Measurements from ENCODE around the gene OXCT1. TPM values are rescaled to one million over a fixed set of nuclear protein-coding genes. Genes with fewer than 3 reads are reported as not detected.

The OXCT1 gene
- total RNA-seq, 1 donor from 2014 or later, result 39.9 TPM

GRCh38 chr5:41686191-41686590 is 184.0 kb downstream of the OXCT1 start:
- Histone ChIP-seq H4K20me1 (ENCODE audit: low read depth) (no peaks in the 10 kb centered on the region), H3K27me3 (no peaks in the 10 kb centered on the region), H3K27ac (no peak overlapping the region), H3F3A (ENCODE audit: low read depth) (no peaks in the 10 kb centered on the region), H3K79me2 (ENCODE audit: low read depth) (no peaks in the 10 kb centered on the region), H3K36me3 (no peaks in the 10 kb centered on the region), H3K4me3 (no peak overlapping the region), H3K4me1 (peaks cover 7% of the 10 kb centered on the region), H2AFZ (replicated peaks) (no peak overlapping the region), H3K4me2 (no peak overlapping the region), H3K9ac (no peak overlapping the region), H3K9me3 (ENCODE audit: low read depth) (no peaks in the 10 kb centered on the region)
- DNase-seq (ENCODE audit: low spot score), result no peak
- Mint-ChIP-seq H3K27me3 (ENCODE audit: insufficient read depth, low read depth) (peaks cover 2% of the 10 kb centered on the region), H3K4me1 (no peaks in the 10 kb centered on the region), H3K27ac (no peak overlapping the region), H3K36me3 (no peaks in the 10 kb centered on the region), H3K9me3 (no peaks in the 10 kb centered on the region), H3K4me3 (no peak overlapping the region)
- TF ChIP-seq EZH2 (IDR thresholded peaks at IDR 0.05) (no peak), EZH2phosphoT487 (IDR thresholded peaks at IDR 0.05) (no peak), CTCF (IDR thresholded peaks at IDR 0.05) (no peak)

GRCh38 chr5:41683181-41683580 is 187.0 kb downstream of the OXCT1 start:
- no peak overlapping the region for H3K4me3 Mint-ChIP-seq
- H3K27ac Mint-ChIP-seq, result no peak overlapping the region
- no peaks in the 10 kb centered on the region for H3K27me3 ChIP-seq
- no peak overlapping the region for H3K4me2 ChIP-seq
- no peak overlapping the region for H3K9ac ChIP-seq
- no peak overlapping the region for H2AFZ ChIP-seq (replicated peaks)
- H3F3A ChIP-seq (ENCODE audit: low read depth), result no peaks in the 10 kb centered on the region
- H3K9me3 Mint-ChIP-seq, result peaks cover 10% of the 10 kb centered on the region
- no peaks in the 10 kb centered on the region for H4K20me1 ChIP-seq (ENCODE audit: low read depth)
- no peaks in the 10 kb centered on the region for H3K79me2 ChIP-seq (ENCODE audit: low read depth)
- no peak overlapping the region for H3K27ac ChIP-seq
- peaks cover 2% of the 10 kb centered on the region for H3K27me3 Mint-ChIP-seq (ENCODE audit: insufficient read depth, low read depth)
- DNase-seq (ENCODE audit: low spot score), result no peak
- TF ChIP-seq CTCF (IDR thresholded peaks at IDR 0.05) (no peak), EZH2phosphoT487 (IDR thresholded peaks at IDR 0.05) (no peak), EZH2 (IDR thresholded peaks at IDR 0.05) (no peak)
- H3K4me3 ChIP-seq, result no peak overlapping the region
- peaks cover 7% of the 10 kb centered on the region for H3K4me1 ChIP-seq
- H3K9me3 ChIP-seq (ENCODE audit: low read depth), result peaks cover 7% of the 10 kb centered on the region
- no peaks in the 10 kb centered on the region for H3K36me3 Mint-ChIP-seq
- no peaks in the 10 kb centered on the region for H3K4me1 Mint-ChIP-seq
- no peaks in the 10 kb centered on the region for H3K36me3 ChIP-seq

DNA sequence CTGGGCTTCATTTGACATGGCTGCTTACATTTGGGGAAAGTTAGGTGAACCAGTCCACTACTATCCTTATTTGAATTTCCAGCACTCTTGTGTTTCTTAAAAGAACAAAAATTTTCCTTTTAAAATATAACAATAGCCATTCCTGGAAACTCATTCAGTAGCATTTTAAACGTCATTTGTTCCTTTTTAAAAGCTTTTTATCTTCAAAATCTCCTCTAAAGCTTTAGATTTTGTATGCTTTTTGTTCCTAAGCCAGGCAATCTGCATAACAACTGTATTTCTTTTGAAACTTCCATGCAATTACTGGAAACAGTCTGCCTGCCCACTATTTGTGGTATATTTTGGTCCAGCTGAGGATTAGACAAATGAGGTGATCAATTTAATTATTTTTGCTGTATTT is 187.6 kb downstream of the OXCT1 start:
- no peak overlapping the region for H3K9ac ChIP-seq
- TF ChIP-seq EZH2phosphoT487 (IDR thresholded peaks at IDR 0.05) (no peak), EZH2 (IDR thresholded peaks at IDR 0.05) (no peak), CTCF (IDR thresholded peaks at IDR 0.05) (no peak)
- H3K36me3 Mint-ChIP-seq, result no peaks in the 10 kb centered on the region

More for the DNA sequence above, 187.6 kb downstream of the OXCT1 start:
- DNase-seq (ENCODE audit: low spot score), result no peak
- H3K4me2 ChIP-seq, result no peak overlapping the region
- H3K4me1 ChIP-seq, result peaks cover 7% of the 10 kb centered on the region
- H3K27me3 ChIP-seq, result no peaks in the 10 kb centered on the region
- no peaks in the 10 kb centered on the region for H3K36me3 ChIP-seq
- peaks cover 7% of the 10 kb centered on the region for H3K9me3 ChIP-seq (ENCODE audit: low read depth)
- H4K20me1 ChIP-seq (ENCODE audit: low read depth), result no peaks in the 10 kb centered on the region
- Mint-ChIP-seq H3K27me3 (ENCODE audit: insufficient read depth, low read depth) (peaks cover 2% of the 10 kb centered on the region), H3K9me3 (peaks cover 10% of the 10 kb centered on the region), H3K4me3 (no peak overlapping the region), H3K4me1 (no peaks in the 10 kb centered on the region), H3K27ac (no peak overlapping the region)
- H3K27ac ChIP-seq, result no peak overlapping the region
- no peak overlapping the region for H2AFZ ChIP-seq (replicated peaks)
- no peaks in the 10 kb centered on the region for H3F3A ChIP-seq (ENCODE audit: low read depth)
- H3K79me2 ChIP-seq (ENCODE audit: low read depth), result no peaks in the 10 kb centered on the region
- H3K4me3 ChIP-seq, result no peak overlapping the region
